GM21737 (cell line): ENCODE results near the gene STAC2.
"Not testable (repeated sequence)": the region's sequence is repeated elsewhere in the genome, so short reads cannot be mapped to it uniquely, and the experiment has no call there.

Experiments used
- ATAC-seq: cut with Tn5 transposase; IDR thresholded peaks from one replicate; pipeline ENCODE4 v1.9.1; 2021; ENCODE audit warnings: mild to moderate bottlenecking, moderate library complexity; ENCODE audit not compliant: unreplicated experiment

Gene STAC2

GRCh38 chr17:39225308-39225958, at the start of gene STAC2:
Gene STAC2, minus strand, starts transcription at chr17:39225945. Its CDS starts 443 bp downstream, at chr17:39225502.
- no peak for ATAC-seq

GRCh38 chr17:39271546-39271945, 45.8 kb upstream of the STAC2 start:
- ATAC-seq: no peak

- no peak for ATAC-seq
These were observed 45.2 kb upstream of the STAC2 start for GRCh38 chr17:39270923-39271322.

GRCh38 chr17:39264119-39264518, 38.4 kb upstream of the STAC2 start:
- no peak for ATAC-seq

- no peak for ATAC-seq
These were observed 35.5 kb upstream of the STAC2 start for GRCh38 chr17:39261286-39261685.

GRCh38 chr17:39252788-39253460, 27.2 kb upstream of the STAC2 start:
- ATAC-seq: no peak

GRCh38 chr17:39251997-39252396, 26.3 kb upstream of the STAC2 start:
- no peak for ATAC-seq

- ATAC-seq: not testable (repeated sequence)
These were observed 24.3 kb upstream of the STAC2 start for GRCh38 chr17:39250076-39250475.

- ATAC-seq: no peak
These were observed 20.5 kb upstream of the STAC2 start for GRCh38 chr17:39246274-39246673.

GRCh38 chr17:39244600-39245570, 19.1 kb upstream of the STAC2 start:
- ATAC-seq: no peak

GRCh38 chr17:39244016-39244599, 18.4 kb upstream of the STAC2 start:
- ATAC-seq: no peak

- ATAC-seq: no peak
These were observed 17.4 kb upstream of the STAC2 start for GRCh38 chr17:39243155-39243554.

GRCh38 chr17:39240631-39241030, 14.9 kb upstream of the STAC2 start:
- ATAC-seq: no peak

GRCh38 chr17:39239640-39240314, 14.0 kb upstream of the STAC2 start:
- ATAC-seq: no peak

GRCh38 chr17:39238311-39238972, 12.7 kb upstream of the STAC2 start:
- no peak for ATAC-seq

GRCh38 chr17:39237586-39237985, 11.8 kb upstream of the STAC2 start:
- no peak for ATAC-seq

- ATAC-seq: no peak
These were observed 11.3 kb upstream of the STAC2 start for GRCh38 chr17:39236981-39237441.

GRCh38 chr17:39236450-39236927, 10.7 kb upstream of the STAC2 start:
- no peak for ATAC-seq

GRCh38 chr17:39235555-39236449, 10.1 kb upstream of the STAC2 start:
- ATAC-seq: no peak
